ENCODE results near the gene UBALD1.
"Not testable (repeated sequence)": the region's sequence is repeated elsewhere in the genome, so short reads cannot be mapped to it uniquely, and the experiment has no call there.

UBALD1 gene

DNA sequence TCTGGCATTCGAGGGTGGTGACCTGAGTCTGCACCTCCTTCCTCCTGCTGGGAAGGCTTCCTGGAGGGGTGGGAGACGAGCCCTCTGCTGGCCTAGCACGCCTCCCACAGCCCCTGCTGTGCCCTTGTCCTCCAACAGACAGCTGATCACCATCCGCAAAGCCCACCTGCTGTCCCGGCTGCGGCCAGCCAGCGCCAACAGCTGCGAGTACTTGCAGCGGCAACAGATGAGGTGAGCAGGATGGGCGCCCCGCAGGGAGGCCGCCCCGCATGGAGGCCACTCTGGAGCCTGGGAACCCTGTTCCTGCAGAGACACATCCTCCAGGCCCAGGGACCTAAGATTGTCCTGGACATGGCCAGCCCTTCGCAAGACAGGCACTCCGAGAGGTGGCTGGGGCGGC is 21.6 kb downstream of the UBALD1 start:
- no peak for DNase-seq

DNA sequence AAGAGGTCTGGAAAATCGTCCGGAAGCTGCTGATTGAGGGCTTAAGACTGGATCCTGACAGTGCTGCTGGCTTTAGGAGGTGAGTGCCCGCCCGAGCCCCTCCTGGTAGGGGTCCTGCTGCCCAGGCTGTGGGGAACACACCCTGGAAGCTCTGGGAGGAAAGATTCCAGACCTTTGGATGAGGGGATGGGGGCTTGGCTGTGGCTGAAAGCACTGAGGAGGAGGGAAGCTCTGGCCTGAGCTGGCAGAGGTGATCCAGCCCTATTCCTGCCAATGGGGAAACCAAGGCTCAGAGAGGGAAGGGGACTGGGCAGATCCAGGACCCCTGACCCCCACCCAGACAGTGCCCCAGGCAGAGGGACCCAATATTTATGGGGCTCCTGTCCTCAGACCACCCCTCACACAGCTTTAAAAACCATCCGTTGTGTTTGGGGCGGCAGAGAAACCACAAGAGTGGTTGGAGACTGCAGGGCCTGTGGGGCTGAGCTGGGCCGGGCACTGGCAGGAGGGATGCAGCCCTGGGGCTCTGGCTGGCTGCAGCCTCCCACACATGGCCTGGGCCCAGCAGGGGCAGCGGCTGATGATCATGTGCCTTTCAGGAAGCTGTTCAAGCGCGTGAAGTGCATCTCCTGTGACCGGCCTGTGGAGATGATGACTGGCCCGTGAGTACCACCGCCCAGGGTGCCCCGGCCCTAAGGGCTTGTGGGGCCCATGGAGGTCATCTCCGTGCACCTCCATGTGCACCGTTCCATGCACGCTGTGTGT is 22.8 kb downstream of the UBALD1 start:
- no peak for DNase-seq

DNA sequence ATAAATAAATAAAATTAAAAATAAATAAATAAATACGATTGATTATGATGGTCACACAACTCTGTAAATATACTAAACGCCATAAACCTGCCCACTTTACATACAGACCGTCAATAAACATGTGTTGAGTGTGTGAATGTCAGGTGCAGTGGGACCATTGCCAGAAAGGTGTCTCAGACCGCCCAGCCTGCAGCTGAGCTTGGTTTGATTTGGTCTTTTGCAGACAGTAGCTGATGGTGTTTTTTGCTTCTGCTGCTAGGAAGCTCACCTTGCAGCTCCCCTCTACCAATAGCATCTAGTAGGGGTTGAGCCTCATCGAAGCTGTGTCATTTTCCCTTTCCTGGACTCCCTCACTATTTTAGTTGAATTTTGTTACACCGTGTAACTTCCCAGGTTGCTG is 23.5 kb downstream of the UBALD1 start:
- DNase-seq, result no peak

DNA sequence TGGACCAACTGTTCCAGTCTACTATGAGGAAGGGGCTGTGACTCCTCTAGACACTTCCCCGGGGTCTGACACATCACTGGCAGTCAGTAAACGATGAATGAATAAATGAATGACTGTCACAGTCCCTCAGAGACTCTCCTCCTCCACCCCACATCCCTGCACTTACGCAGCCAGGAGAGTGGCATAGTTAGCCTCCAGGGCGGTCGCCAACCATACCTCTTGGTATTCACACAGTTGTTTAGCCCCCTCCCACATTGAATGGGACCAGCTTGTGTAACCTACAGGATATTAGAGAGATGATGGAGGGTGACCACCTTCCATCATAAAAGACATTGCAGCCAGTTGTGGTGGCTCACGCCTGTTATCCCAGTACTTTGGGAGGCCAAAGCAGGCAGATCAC is 25.7 kb downstream of the UBALD1 start:
- no peak for DNase-seq

DNA sequence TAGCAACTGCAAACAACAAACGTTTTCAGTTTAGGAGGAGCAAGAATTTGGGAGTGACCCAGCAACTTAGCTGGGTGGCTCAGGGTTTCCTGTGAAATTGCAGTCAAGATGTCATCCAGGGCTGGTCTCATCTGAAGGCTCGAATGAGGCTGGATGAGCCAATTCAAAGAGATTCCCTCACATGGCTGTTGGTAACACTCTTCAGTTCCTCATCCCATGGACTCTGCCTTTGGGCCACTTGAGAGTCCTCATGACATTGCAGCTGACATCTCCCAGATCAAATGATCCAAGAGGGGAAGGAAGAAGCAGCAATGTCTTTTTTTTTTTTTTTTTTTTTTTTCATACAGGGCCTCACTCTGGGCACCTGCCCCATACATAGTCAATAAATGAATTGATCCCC is 26.3 kb downstream of the UBALD1 start:
- no peak for DNase-seq

DNA sequence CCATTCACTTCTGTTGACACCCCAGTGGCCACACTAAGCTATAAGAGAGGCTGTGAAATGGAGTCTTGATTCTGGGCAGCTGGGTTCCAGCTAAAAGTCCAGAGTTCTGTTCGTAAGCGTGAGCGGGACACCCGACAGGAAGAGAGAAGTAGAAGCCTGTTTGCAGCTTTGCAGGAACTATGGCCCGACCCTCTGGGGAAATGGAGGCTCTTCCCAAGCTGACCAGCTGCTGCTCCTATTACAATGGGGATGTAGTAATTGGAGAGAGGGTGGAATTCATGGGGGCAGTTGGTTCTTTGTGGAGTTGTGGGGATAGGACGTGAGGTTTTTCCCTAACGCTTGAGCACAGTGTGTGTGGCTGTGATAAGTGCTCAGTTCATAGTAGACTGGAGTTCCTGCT is 28.4 kb downstream of the UBALD1 start:
- no peak for DNase-seq

DNA sequence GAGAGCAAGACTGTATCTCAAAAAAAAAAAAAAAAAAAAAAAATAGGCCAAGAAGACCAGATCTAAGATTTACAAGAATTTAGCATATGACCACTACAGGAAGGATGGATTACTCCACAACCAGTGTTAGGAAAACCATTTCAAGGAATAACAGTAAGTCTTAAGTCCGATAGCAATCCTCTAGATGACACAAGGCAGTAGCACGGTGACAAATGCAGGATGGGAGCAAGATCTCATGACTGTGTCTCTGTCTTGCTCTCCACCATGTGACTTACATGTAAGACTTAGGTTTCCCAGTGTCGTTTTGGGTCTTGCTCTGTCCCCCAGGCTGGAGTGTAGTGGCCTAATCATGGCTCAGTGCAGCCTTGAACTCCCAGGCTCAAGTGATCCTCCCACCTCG is 30.8 kb downstream of the UBALD1 start:
- no peak for DNase-seq

DNA sequence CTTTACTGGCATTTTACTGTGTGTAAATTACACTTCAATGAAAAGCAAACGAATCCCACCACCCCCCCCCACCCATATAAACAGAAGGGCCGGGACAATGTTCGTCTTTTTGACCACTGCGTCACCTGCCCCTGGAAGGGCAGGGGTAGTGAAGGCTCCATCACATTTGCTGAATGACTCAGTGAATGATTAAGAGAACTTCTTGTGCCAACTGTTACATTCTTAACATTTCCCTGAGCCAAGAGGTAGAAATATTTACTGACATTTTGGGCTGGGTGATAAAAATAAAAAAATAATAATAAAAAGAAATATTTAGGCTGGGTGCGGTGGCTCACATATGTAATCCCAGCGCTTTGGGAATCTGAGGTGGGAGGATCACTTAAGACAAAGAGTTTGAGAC is 34.4 kb downstream of the UBALD1 start:
- no peak for DNase-seq

DNA sequence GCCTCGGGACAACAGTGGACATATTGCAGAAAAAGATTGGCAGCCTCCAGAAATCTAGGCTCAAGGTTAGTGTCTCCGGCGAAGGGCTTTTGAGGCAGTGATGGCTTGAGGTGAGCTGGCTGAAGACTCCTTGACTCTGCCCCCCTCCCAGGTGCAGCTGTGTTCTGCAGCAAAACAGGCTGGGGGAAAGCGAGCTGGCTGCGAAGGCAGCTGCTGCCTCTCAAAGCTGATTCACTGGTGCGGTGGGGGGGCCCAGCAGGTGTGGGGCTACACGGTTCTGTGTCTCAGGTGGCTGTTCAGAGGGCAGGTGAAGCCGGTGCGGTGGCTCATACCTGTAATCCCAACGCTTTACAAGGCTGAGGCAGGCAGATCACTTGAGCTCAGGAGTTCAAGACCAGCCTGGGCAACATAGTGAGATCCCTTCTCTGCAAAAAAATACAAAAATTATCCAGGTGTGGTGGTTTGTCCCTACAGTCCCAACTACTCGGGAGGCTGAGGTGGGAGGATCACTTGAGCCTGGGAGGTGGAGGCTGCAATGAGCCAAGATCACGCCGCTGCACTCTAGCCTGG is 35.6 kb downstream of the UBALD1 start:
- no peak for DNase-seq

DNA sequence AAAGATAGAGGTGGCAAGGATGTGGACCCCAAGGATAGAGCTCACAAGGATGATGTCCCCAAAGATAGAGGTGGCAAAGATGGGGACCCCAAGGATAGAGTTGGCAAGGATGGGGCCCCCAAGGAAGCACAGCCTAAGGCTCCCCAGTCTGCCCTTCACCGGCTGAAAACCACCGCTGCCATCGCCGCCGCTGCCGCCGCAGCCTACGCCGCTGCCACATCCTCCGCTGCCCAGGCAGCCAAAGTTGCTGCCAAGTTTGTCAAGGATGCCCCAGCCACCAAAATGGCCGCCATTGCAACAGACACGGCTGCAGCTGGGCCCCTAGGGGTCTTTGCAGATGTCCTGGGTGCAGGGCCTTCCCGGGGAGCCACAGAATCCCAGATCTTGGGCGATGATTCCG is 38.7 kb downstream of the UBALD1 start:
- DNase-seq, result no peak

DNA sequence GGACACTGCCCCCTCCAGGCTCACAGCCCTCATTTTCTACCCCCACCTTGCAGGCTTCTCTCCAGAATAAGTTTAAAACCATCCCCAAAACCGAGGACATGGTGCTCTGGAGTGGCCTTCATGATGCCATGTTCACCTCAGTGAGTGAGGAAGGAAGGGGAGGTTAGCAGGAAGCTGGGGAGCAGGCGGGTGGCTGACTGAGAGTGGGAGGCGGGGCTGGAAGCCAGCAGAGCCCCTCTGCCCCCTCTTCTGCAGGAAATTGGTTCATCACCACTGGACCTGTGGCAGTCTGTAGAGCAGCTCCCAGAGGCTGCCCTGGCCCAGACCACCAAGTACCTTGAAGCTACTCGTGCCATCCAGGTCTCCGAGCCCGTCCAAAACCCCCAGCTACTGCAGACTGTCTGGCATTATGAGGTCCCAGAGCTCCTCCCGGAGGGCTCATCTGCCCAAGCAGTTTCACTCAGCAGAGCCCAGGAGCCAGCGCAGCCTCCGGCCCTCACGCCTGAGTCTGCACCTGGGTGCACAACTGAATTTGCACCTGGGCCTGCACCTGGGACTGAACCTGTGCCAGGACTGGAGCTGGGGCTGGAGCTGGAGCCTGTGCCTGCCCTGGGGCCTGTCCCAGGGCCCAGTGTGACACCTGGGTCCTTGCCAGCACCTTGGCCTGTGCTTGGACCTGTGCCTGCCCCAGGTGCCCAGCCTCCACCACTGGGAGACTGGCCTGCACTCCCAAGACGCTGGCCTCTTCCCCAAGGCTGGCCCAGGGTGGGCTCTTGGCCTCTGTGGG is 39.6 kb downstream of the UBALD1 start:
- no peak for DNase-seq

DNA sequence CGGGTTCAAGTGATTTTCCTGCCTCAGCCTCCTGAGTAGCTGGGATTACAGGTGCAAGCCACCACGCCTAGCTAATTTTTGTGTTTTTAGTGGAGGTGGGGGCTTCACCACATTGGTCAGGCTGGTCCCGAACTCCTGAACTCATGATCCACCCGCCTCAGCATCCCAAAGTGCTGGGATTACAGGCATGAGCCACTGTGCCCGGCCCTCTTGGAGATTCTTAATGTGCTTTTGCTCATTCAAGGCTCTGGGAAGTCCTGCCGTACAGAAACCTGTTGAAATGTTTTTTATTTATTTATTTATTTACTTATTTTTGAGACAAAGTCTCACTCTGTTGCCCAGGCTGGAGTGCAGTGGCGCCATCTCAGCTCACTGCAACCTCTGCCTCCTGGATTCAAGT is 40.8 kb downstream of the UBALD1 start:
- not testable (repeated sequence) for DNase-seq

DNA sequence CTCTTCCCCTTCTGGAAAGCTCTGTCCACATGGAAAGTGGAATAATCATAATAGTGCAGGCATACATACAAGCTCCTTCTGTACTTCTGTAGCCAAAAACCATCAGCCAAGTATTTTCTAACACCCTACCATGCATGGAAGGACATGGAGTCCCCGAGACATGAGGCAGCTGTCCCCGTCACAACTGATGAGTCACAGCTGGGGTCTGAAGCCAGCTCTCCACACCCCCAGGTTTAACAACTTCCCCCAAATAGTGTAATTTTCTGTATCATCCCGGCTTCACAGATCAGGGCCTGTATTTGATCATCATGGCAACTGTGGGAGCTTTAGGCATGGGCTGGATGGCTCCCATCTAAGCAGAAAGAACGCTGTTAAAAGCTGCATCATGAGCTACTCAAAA is 42.0 kb downstream of the UBALD1 start:
- no peak for DNase-seq

DNA sequence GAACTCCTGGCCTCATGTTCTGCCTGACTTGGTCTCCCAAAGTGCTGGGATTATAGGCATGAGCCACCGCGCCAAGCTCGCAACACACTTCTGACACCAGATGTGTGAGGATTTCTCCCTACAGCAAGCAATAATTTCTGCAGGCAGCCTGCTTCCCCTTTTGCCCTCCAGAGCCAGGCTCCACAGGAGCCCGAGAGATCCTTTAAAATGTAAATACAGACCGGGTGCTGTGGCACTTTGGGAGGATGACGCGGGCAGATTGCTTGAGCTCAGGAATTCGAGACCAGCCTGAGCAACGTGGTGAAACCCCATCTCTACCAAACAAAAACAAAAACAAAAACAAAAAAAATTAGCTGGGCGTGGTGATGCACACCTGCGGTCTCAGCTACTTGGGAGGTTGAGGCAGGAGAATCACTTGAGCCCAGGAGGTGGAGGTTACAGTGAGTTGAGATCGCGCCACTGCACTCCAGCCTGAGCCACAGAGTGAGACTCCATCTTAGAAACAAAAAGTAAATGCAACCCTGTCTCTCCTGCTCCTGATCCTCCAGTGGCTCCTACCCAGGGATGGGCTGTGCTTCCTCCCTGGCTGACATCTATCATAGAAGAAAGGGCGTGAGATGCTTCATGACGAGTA is 43.9 kb downstream of the UBALD1 start:
- no peak for DNase-seq

DNA sequence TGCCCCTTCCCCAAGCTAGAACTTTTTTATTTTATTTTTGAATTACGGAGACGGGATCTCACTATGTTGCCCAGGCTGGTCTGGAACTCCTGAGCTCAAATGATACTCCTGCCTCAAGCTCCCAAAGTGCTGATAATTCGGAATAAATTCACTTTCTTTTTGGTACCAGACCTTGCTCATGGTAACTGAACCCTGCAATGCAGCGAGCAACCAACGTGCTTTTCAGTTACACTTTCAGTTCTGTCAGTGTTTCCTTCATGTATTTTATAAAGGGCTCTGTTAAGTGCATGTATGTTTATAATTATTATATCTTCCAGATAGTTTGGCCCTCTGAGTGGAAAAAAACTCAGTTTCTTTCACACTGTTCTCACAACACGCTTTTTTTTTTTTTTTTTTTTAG is 44.6 kb downstream of the UBALD1 start:
- no peak for DNase-seq

DNA sequence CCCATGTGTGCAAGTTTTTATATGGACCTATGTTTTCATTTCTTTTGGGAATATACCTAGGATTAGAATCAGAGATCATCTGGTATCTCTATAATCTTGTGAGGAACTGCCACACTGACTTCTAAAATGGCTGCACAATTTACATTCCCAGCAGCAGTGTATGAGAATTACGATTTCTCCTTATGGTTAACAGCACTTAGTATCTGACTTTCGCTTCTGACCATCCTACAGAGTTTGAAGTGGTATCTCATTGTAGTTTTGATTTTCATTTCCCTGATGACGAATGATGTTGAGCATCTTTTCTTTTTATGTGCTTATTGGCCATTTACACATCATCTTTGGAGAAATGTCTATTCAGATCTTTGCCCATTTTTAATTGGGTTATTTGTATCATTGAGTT is 48.5 kb downstream of the UBALD1 start:
- no peak for DNase-seq

DNA sequence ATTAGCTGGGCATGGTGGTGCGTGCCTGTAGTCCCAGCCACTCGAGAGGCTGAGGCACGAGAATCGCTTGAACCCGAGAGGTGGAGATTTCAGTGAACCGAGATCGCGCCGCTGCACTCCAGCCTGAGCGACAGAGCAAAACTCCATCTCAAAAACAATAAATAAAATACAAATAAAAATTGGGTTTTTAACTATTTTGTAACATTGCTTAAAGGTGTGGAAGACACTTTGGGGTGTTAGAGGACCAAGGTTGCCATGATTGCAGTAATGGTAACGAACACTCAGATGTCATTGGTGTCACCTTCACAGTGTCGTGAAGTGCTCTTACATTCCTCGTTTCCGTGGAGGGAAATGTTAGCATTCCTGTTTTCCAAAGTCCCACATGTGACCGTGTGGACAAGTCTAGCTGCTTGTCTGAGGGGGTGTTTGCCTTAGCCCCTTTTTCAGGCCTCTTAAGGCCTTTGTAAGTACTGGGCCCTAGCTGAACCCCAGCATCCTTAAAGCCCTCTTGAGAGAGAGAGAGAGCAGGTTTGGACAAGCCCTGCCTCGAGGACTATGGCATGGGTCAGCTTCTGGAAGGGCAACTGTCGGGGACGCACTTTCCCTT is 49.9 kb downstream of the UBALD1 start:
- no peak for DNase-seq

DNA sequence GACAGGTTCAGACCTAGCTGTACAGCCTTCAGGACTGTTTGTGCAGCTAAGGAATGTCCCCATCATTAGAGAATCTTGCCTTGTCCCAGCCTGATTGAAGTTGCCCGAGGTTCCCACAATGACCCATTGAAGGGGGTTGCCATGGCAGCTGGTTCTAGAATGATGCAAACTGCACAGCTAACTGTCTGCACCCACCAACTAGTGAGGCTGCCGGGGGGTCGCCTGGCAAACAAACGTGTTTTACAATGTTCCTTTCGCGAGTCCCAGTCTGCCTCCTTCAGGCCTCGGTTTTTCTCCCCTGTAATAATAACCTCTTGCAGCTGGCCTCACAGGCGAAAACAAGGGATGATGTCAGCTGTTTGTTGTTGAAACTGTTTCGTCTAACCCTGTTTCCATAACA is 53.1 kb downstream of the UBALD1 start:
- no peak for DNase-seq

All from activated naive CD4-positive, alpha-beta T cell treated with Interleukin-2 at 50 U/mL for 16 hours (primary cell).